ENCODE data around the gene ELMO1. TPM values are rescaled to one million over a fixed set of nuclear protein-coding genes. Genes with fewer than 3 reads are reported as not detected.

Gene ELMO1
- total and polyA plus RNA-seq, 4 donors = 6.7 to 51.5 (median 14.8) TPM

- no peak overlapping the region for H3K9ac ChIP-seq (ENCODE audit: low read depth in 1 of 2, low read length in 2 of 2)
- H3K9me3 ChIP-seq (ENCODE audit: control insufficient read depth in 4 of 4, low read length in 3 of 4) = no peaks in the 10 kb centered on the region
- no peak for TF ChIP-seq MAX (IDR thresholded peaks at IDR 0.05)
- no peak for TF ChIP-seq JUND (IDR thresholded peaks at IDR 0.05)
- TF ChIP-seq HNF4A (conservative IDR thresholded peaks at IDR 0.05) = peak; percentile 62 to 78
- TF ChIP-seq NR2F2 (IDR thresholded peaks at IDR 0.05) = no peak
- no peak for TF ChIP-seq CTCF (IDR thresholded peaks at IDR 0.05; ENCODE audit: low read depth, low read length, missing input control)
- TF ChIP-seq ZBTB33 (IDR thresholded peaks at IDR 0.05) = no peak
- TF ChIP-seq EGR1 (IDR thresholded peaks at IDR 0.05; ENCODE audit: low read depth in 2 of 2) = no peak
- no peak for TF ChIP-seq RXRA (IDR thresholded peaks at IDR 0.05)
- TF ChIP-seq FOXA2 (IDR thresholded peaks at IDR 0.05) = no peak
- TF ChIP-seq TAF1 (conservative IDR thresholded peaks at IDR 0.05) = no peak
- no peak for TF ChIP-seq REST (IDR thresholded peaks at IDR 0.05)
- TF ChIP-seq RAD21 (IDR thresholded peaks at IDR 0.05) = no peak
- no peak for TF ChIP-seq YY1 (IDR thresholded peaks at IDR 0.05)
- no peak for TF ChIP-seq ATF3 (IDR thresholded peaks at IDR 0.05)
- TF ChIP-seq GABPA (IDR thresholded peaks at IDR 0.05 in 1 of 2, conservative IDR thresholded peaks at IDR 0.05 in 1 of 2) = no peak
- no peak for TF ChIP-seq HNF4G (IDR thresholded peaks at IDR 0.05)
- TF ChIP-seq FOXA1 (IDR thresholded peaks at IDR 0.05) = no peak
- TF ChIP-seq SP1 (IDR thresholded peaks at IDR 0.05) = peak; percentile 40
- no peaks in the 10 kb centered on the region for H3K27me3 ChIP-seq (ENCODE audit: control insufficient read depth in 4 of 4, insufficient read depth in 4 of 4, low read length in 3 of 4)
- H3K4me1 ChIP-seq (ENCODE audit: control insufficient read depth in 4 of 4, insufficient read depth in 4 of 4, low read length in 3 of 4) = peaks cover 0 to 24% (median 11%) of the 10 kb centered on the region in 4 donors
- peaks cover 0 to 8% (median 3%) of the 10 kb centered on the region in 4 donors for H3K36me3 ChIP-seq (ENCODE audit: control insufficient read depth in 4 of 4, insufficient read depth in 3 of 4, low read depth in 1 of 4, low read length in 3 of 4)
- no peak for DNase-seq (ENCODE audit: low spot score)
- no peak overlapping the region for H3K27ac ChIP-seq (ENCODE audit: low read depth in 1 of 2, low read length in 2 of 2)
- WGBS = 79% methylated on average over 9 of the region's 9 CpGs
- no peak overlapping the region for H3K4me3 ChIP-seq (ENCODE audit: low read depth in 1 of 3, low read length in 3 of 3)
Observed at GRCh38 chr7:36887233-36887632, 561.4 kb downstream of the ELMO1 start.

Data from liver (tissue), 9 donors.